BLaER1 treated with 17β-estradiol and CSF1 and Interleukin-3, amounts not matched to agents 10 nM and 100 nM (cell line): ENCODE measurements around the gene LMCD1.

ENCODE experiments used
- H3K27ac ChIP-seq, 11 experiments: shearing (Covaris generic); formaldehyde crosslinking; 2 replicates each; pipeline ENCODE4 v1.8.1; 2022
- H3K27me3 ChIP-seq, 11 experiments: shearing (Covaris generic); formaldehyde crosslinking; 2 replicates each; pipeline ENCODE4 v1.8.1; 2022
- H3K36me3 ChIP-seq, 11 experiments: shearing (Covaris generic); formaldehyde crosslinking; 2 replicates each; pipeline ENCODE4 v1.8.1; 2022
- H3K4me1 ChIP-seq, 10 experiments: shearing (Covaris generic); formaldehyde crosslinking; 2 replicates each; pipeline ENCODE4 v1.8.1; 2022
- H3K4me2 ChIP-seq, 11 experiments: shearing (Covaris generic); formaldehyde crosslinking; 2 replicates each; pipeline ENCODE4 v1.8.1; 2022
- H3K4me3 ChIP-seq, 10 experiments: shearing (Covaris generic); formaldehyde crosslinking; 2 replicates each; pipeline ENCODE4 v1.8.1; 2022
- H3K9ac ChIP-seq, 11 experiments: shearing (Covaris generic); formaldehyde crosslinking; 2 replicates each; pipeline ENCODE4 v1.8.1; 2022
- H3K9me3 ChIP-seq, 11 experiments: shearing (Covaris generic); formaldehyde crosslinking; replicated peaks in 1 of 11; 2 replicates each; pipeline ENCODE4 v1.8.1; 2022
- H4K20me1 ChIP-seq, 11 experiments: shearing (Covaris generic); formaldehyde crosslinking; 2 replicates each; pipeline ENCODE4 v1.8.1; 2022
- Cebpa-rat ChIP-seq, 11 experiments: shearing (Covaris generic); IDR thresholded peaks; 2 replicates each; pipeline ENCODE4 v1.8.1; 2022

The LMCD1 gene

DNA sequence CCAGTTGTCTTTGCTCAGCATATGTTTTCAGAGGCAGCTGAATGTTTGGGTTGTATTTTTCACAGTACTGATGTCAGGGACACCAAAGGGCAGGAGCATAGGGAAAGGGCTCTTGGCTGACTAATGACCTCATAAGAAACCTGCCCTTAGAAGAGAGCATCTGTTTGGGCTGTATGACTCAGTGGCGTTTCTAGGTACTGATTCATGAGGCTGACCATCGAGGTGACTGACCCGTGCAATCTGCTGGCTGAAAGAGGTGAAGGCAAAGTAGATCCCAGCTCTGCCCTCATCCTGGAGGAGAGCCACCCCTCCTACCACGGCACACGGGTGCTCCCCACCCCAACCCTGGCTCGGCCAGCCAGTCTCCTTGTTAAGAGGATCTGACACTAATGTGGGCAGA lies 8.3 kb downstream of the LMCD1 start:
- H3K27ac ChIP-seq: no peak overlapping the region
- no peaks in the 10 kb centered on the region for H4K20me1 ChIP-seq
- H3K9ac ChIP-seq: no peak overlapping the region
- no peak overlapping the region for H3K4me2 ChIP-seq
- no peak for TF ChIP-seq Cebpa-rat (IDR thresholded peaks at IDR 0.05)
- H3K36me3 ChIP-seq: no peaks in the 10 kb centered on the region
- no peaks in the 10 kb centered on the region for H3K27me3 ChIP-seq
- H3K4me3 ChIP-seq: no peak overlapping the region
- peaks cover 0 to 8% (median 0%) of the 10 kb centered on the region in 11 experiments; a peak in 1 of 22 replicates for H3K9me3 ChIP-seq
- H3K4me1 ChIP-seq: peaks cover under 1 to 28% (median 15%) of the 10 kb centered on the region in 10 experiments; a peak in 13 of 20 replicates

- Histone ChIP-seq H3K9me3 (peaks cover 0 to 8% (median 0%) of the 10 kb centered on the region in 11 experiments; a peak in 1 of 22 replicates), H3K27me3 (no peaks in the 10 kb centered on the region), H3K27ac (no peak overlapping the region), H3K9ac (no peak overlapping the region), H4K20me1 (no peaks in the 10 kb centered on the region), H3K4me2 (no peak overlapping the region), H3K4me3 (no peak overlapping the region), H3K4me1 (peaks cover 12 to 22% (median 17%) of the 10 kb centered on the region in 10 experiments; a peak in 19 of 20 replicates), H3K36me3 (no peaks in the 10 kb centered on the region)
- no peak for TF ChIP-seq Cebpa-rat (IDR thresholded peaks at IDR 0.05)
Measured at GRCh38 chr3:8512234-8512633, 10.6 kb downstream of the LMCD1 start.

DNA sequence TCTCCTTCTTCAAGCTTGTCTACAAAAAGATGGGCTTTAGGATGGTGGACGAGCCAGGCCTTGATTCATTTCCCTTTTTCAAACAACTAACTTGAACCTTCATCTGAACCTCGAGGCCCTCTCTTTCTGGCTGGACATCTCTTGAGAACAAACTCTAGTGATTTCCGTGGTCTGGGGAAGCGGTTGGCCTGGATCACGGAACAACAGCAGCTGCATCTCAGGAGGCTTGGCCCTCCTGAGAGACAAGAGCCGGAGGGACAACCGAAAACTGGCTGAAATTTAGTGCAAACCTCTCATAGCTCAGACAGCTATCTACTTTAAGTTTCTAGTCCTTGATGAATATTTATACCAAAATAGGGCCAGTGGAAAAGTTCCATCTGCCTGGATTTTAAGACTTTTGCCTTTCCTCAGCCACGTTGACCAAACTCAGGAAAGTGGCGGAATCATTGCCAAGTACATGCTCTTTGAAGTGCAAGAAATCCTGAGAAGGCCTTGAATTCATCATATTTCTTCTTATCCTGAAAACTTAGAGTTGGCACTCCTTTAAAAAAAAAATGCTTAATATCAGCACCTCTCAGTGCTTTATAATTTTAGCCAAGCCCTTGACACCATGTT lies 14.5 kb downstream of the LMCD1 start:
- no peak for TF ChIP-seq Cebpa-rat (IDR thresholded peaks at IDR 0.05)
- H3K9ac ChIP-seq: 0 out of 22 replicates have a peak overlapping the region, but pooled peaks of 1 of the 11 experiments have one; percentile 29
- H3K27ac ChIP-seq: peak overlapping the region in 5 of 11 experiments; percentile 7 to 41 (median 21); a peak in 8 of 22 replicates
- no peaks in the 10 kb centered on the region for H3K36me3 ChIP-seq
- peaks cover 0 to 6% (median 3%) of the 10 kb centered on the region in 11 experiments; a peak in 10 of 22 replicates for H3K9me3 ChIP-seq
- H3K4me3 ChIP-seq: no peak overlapping the region
- H4K20me1 ChIP-seq: no peaks in the 10 kb centered on the region
- H3K27me3 ChIP-seq: no peaks in the 10 kb centered on the region
- peak overlapping the region; percentile 13 to 70 (median 48) for H3K4me2 ChIP-seq
- H3K4me1 ChIP-seq: peaks cover 9 to 25% (median 15%) of the 10 kb centered on the region in 10 experiments; a peak in 19 of 20 replicates

DNA sequence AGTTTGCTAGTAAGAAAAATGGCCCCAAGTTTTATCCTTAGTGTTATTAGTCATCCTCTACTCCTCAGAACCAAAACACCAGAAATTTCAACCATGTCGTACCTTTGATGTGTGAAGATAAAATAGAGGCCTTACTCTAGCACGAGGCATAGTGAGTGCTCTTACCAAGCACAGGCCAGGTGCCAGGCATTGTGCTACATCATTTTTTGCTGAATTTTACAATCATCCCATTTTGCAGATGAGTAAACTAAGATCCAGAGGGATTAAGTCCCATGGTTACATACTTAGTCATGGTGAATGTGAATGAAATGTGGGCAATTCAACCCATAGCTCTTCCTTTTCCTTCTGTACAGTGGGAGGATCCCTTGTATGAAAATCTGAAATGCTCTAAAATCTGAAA lies 15.2 kb downstream of the LMCD1 start:
- Histone ChIP-seq H3K27ac (no peak overlapping the region), H3K4me2 (peak overlapping the region in 5 of 11 experiments; percentile 36 to 70 (median 62); a peak in 3 of 22 replicates), H3K4me3 (no peak overlapping the region), H3K9ac (no peak overlapping the region), H3K27me3 (no peaks in the 10 kb centered on the region), H3K36me3 (no peaks in the 10 kb centered on the region), H3K4me1 (peaks cover 9 to 25% (median 16%) of the 10 kb centered on the region in 10 experiments; a peak in 19 of 20 replicates), H4K20me1 (no peaks in the 10 kb centered on the region), H3K9me3 (peaks cover 0 to 12% (median 9%) of the 10 kb centered on the region in 11 experiments; a peak in 14 of 22 replicates)
- no peak for TF ChIP-seq Cebpa-rat (IDR thresholded peaks at IDR 0.05)

GRCh38 chr3:8517487-8517886 lies 15.9 kb downstream of the LMCD1 start:
- no peak overlapping the region for H3K9ac ChIP-seq
- no peak overlapping the region for H3K27ac ChIP-seq
- H3K36me3 ChIP-seq: no peaks in the 10 kb centered on the region
- H3K4me2 ChIP-seq: no peak overlapping the region
- no peaks in the 10 kb centered on the region for H3K27me3 ChIP-seq
- H3K4me1 ChIP-seq: peaks cover 9 to 25% (median 16%) of the 10 kb centered on the region in 10 experiments; a peak in 19 of 20 replicates
- TF ChIP-seq Cebpa-rat (IDR thresholded peaks at IDR 0.05): no peak
- H4K20me1 ChIP-seq: no peaks in the 10 kb centered on the region
- H3K9me3 ChIP-seq: peaks cover 0 to 19% (median 14%) of the 10 kb centered on the region in 11 experiments; a peak in 14 of 22 replicates
- no peak overlapping the region for H3K4me3 ChIP-seq

- H3K27ac ChIP-seq: no peak overlapping the region
- no peak overlapping the region for H3K4me3 ChIP-seq
- no peaks in the 10 kb centered on the region for H3K36me3 ChIP-seq
- H3K27me3 ChIP-seq: no peaks in the 10 kb centered on the region
- peaks cover 0 to 19% (median 14%) of the 10 kb centered on the region in 11 experiments; a peak in 14 of 22 replicates for H3K9me3 ChIP-seq
- no peak for TF ChIP-seq Cebpa-rat (IDR thresholded peaks at IDR 0.05)
- H3K9ac ChIP-seq: no peak overlapping the region
- H4K20me1 ChIP-seq: no peaks in the 10 kb centered on the region
- no peak overlapping the region for H3K4me2 ChIP-seq
- peaks cover 9 to 25% (median 16%) of the 10 kb centered on the region in 10 experiments; a peak in 19 of 20 replicates for H3K4me1 ChIP-seq
Measured at GRCh38 chr3:8518138-8518537, 16.5 kb downstream of the LMCD1 start.

DNA sequence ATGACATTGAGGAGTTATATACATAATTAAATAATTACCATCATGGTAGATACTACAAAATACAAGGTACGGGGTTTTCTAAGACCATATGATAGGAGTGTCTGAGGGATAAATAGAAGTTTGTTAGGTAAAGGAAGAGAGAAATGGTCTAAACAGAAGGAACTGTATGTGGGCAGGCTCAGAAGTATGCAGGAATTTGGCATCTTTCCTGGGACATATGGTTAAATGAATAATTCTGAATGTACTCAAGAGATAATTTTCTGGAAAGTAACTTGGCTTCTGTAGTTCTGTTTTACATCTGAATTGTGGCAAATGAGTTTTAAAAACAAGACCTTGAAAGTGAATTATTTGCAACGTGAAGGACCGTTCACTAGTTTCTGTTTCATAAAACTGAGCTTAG lies 17.5 kb downstream of the LMCD1 start:
- Histone ChIP-seq H3K36me3 (no peaks in the 10 kb centered on the region), H3K9ac (no peak overlapping the region), H3K4me1 (peaks cover 18 to 32% (median 25%) of the 10 kb centered on the region in 10 experiments), H4K20me1 (no peaks in the 10 kb centered on the region), H3K27me3 (no peaks in the 10 kb centered on the region), H3K4me2 (no peak overlapping the region), H3K4me3 (no peak overlapping the region), H3K9me3 (peaks cover 0 to 19% (median 14%) of the 10 kb centered on the region in 11 experiments; a peak in 14 of 22 replicates), H3K27ac (no peak overlapping the region)
- TF ChIP-seq Cebpa-rat (IDR thresholded peaks at IDR 0.05): no peak

GRCh38 chr3:8519774-8520448 lies 18.3 kb downstream of the LMCD1 start:
- peaks cover 25 to 40% (median 32%) of the 10 kb centered on the region in 10 experiments for H3K4me1 ChIP-seq
- H3K9me3 ChIP-seq: peaks cover 0 to 19% (median 14%) of the 10 kb centered on the region in 11 experiments; a peak in 14 of 22 replicates
- H3K27ac ChIP-seq: no peak overlapping the region
- no peaks in the 10 kb centered on the region for H3K27me3 ChIP-seq
- H3K4me3 ChIP-seq: no peak overlapping the region
- TF ChIP-seq Cebpa-rat (IDR thresholded peaks at IDR 0.05): no peak
- no peaks in the 10 kb centered on the region for H3K36me3 ChIP-seq
- no peak overlapping the region for H3K4me2 ChIP-seq
- H4K20me1 ChIP-seq: no peaks in the 10 kb centered on the region
- H3K9ac ChIP-seq: no peak overlapping the region

DNA sequence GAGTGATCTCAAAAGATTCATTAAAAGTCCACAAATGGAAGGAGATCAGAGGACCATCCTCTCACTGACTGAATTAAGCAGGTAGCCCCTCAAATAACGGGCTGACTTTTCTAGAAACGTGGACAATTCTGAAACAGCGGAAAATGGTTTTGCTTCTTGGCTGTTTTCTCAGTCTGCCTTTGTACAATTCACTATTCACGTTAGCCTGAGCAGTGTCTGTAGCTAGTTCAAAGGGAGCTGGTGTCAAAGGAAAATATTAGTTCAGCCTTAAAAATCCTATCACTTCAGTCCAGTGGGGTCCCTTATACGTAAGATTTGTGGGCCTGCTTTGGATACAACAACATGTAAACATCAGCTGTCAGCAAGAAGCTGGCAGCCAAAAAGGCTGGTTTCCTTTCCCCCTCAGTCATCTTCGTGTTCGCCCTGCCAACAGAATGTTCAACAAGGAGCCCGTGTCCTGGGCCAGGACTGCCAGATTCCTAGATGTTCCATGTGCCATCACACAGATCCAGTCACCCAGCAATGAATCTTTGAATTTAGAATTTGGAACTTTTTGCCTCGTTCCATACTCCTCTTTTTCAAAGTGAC lies 19.3 kb downstream of the LMCD1 start:
- no peak overlapping the region for H3K27ac ChIP-seq
- H4K20me1 ChIP-seq: no peaks in the 10 kb centered on the region
- no peak overlapping the region for H3K9ac ChIP-seq
- no peaks in the 10 kb centered on the region for H3K27me3 ChIP-seq
- no peak for TF ChIP-seq Cebpa-rat (IDR thresholded peaks at IDR 0.05)
- H3K4me3 ChIP-seq: no peak overlapping the region
- H3K9me3 ChIP-seq: peaks cover 0 to 19% (median 14%) of the 10 kb centered on the region in 11 experiments; a peak in 14 of 22 replicates
- H3K36me3 ChIP-seq: no peaks in the 10 kb centered on the region
- H3K4me1 ChIP-seq: peaks cover 25 to 36% (median 28%) of the 10 kb centered on the region in 10 experiments
- no peak overlapping the region for H3K4me2 ChIP-seq
